Measurements from ENCODE around the gene CENPF. TPM values are rescaled to one million over a fixed set of nuclear protein-coding genes. Genes with fewer than 3 reads are reported as not detected.

CENPF gene
- total RNA-seq, 1 experiment from 2014 or later: 113 TPM

DNA sequence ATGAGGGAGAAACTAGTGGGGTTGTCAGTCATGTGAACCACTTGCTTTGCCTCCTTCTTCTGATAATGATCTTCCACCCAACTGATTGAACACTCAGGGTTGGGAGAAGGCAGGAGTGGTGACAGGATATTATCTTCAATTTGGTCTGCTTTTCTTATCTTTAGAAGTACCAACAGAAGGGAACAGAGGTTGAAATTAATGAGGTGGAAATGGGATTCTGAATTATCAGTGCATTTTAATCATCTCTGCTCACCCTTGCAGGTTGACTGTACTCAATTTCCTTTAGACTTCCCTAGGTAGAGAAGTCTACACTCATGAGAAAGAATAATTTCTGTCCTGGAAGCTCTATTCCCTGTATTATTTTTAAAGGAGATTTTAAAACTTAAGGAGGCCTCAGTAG lies 31.7 kb upstream of the CENPF start:
- no peak overlapping the region for H2AFZ ChIP-seq (ENCODE audit: low read length)
- H3K9me3 Mint-ChIP-seq: peaks cover 6 to 7% of the 10 kb centered on the region in 2 experiments
- no peaks in the 10 kb centered on the region for H3K79me2 ChIP-seq (ENCODE audit: insufficient read depth, low read length)
- no peak for TF ChIP-seq CTCF (conservative IDR thresholded peaks at IDR 0.05)
- no peak overlapping the region for H4K5ac ChIP-seq (ENCODE audit: insufficient read length, low read depth, low read length)
- no peak overlapping the region for H3K56ac ChIP-seq (ENCODE audit: insufficient read length, low read depth, low read length)
- H2AK5ac ChIP-seq (ENCODE audit: insufficient read length, low read length): no peak overlapping the region
- no peaks in the 10 kb centered on the region for H3K9me3 ChIP-seq (ENCODE audit: control insufficient read depth, low read depth, low read length)
- no peaks in the 10 kb centered on the region for H4K20me1 ChIP-seq (ENCODE audit: control insufficient read depth, insufficient read depth, insufficient read length)
- no peak overlapping the region for H3K4me3 Mint-ChIP-seq
- H3K79me1 ChIP-seq (ENCODE audit: insufficient read depth, low read depth, low read length, poor library complexity, severe bottlenecking): no peaks in the 10 kb centered on the region
- no peaks in the 10 kb centered on the region for H3K23me2 ChIP-seq (ENCODE audit: insufficient read length, low read depth, low read length, poor library complexity, severe bottlenecking)
- no peak overlapping the region for H4K8ac ChIP-seq (replicated peaks; ENCODE audit: insufficient read length, low read depth, low read length)
- no peaks in the 10 kb centered on the region for H3K4me1 Mint-ChIP-seq
- H2BK12ac ChIP-seq (ENCODE audit: insufficient read length, low read depth, low read length): no peak overlapping the region
- peaks cover 6 to 8% (median 7%) of the 10 kb centered on the region in 3 experiments for H3K36me3 Mint-ChIP-seq (ENCODE audit: insufficient read depth in 1 of 3, low read depth in 3 of 3)
- no peaks in the 10 kb centered on the region for H3K27me3 ChIP-seq (ENCODE audit: insufficient read depth, low read length)
- H3T11ph ChIP-seq (ENCODE audit: low read length): no peak overlapping the region
- no peak for DNase-seq
- H3K14ac ChIP-seq (ENCODE audit: insufficient read depth, low read length): no peak overlapping the region
- no peak overlapping the region for H2BK120ac ChIP-seq (ENCODE audit: low read depth, low read length, poor library complexity, severe bottlenecking)
- H3K27ac ChIP-seq (ENCODE audit: insufficient read length, low read depth, low read length): no peak overlapping the region
- no peak overlapping the region for H3K18ac ChIP-seq (ENCODE audit: insufficient read length, low read depth, low read length)
- no peak overlapping the region for H3K4ac ChIP-seq (ENCODE audit: low read depth, low read length)
- H4K91ac ChIP-seq (ENCODE audit: insufficient read length, low read depth, low read length): no peak overlapping the region
- no peak overlapping the region for H3K23ac ChIP-seq (ENCODE audit: insufficient read length, low read depth, low read length)
- no peak overlapping the region for H3K9ac ChIP-seq (ENCODE audit: extremely low read depth, insufficient read length, low read length)
- no peaks in the 10 kb centered on the region for H3K27me3 Mint-ChIP-seq (ENCODE audit: low read depth)
- no peak overlapping the region for H2BK20ac ChIP-seq (ENCODE audit: low read depth, low read length, poor library complexity, severe bottlenecking)
- H2BK15ac ChIP-seq (ENCODE audit: low read depth, low read length): no peak overlapping the region
- no peak overlapping the region for H2BK5ac ChIP-seq (ENCODE audit: insufficient read length, low read length)
- no peaks in the 10 kb centered on the region for H3K4me1 ChIP-seq (ENCODE audit: insufficient read depth, low read length)
- no peak overlapping the region for H3K4me2 ChIP-seq (ENCODE audit: insufficient read depth, insufficient read length, low read length)
- no peak overlapping the region for H3K27ac Mint-ChIP-seq

Data from H9 (cell line).